ENCODE data around the gene MME.

The MME gene

GRCh38 chr3:155161640-155162292 is 81.6 kb downstream of the MME start:
- Histone ChIP-seq H2AK5ac (ENCODE audit: low read length) (no peak overlapping the region), H3K9ac (ENCODE audit: low read length) (no peak overlapping the region), H3K27ac (ENCODE audit: low read depth, low read length) (no peak overlapping the region), H3K79me2 (ENCODE audit: control insufficient read depth, insufficient read depth, low read length) (no peaks in the 10 kb centered on the region), H2BK120ac (ENCODE audit: low read depth, low read length) (no peak overlapping the region), H3K4me1 (ENCODE audit: control insufficient read depth, low read depth, low read length) (no peaks in the 10 kb centered on the region), H2BK5ac (ENCODE audit: low read length) (no peak overlapping the region), H3K18ac (ENCODE audit: low read length) (no peak overlapping the region), H4K5ac (ENCODE audit: low read length) (no peak overlapping the region), H2BK15ac (replicated peaks; ENCODE audit: low read depth) (no peak overlapping the region), H4K8ac (ENCODE audit: low read depth, low read length) (no peak overlapping the region), H3K4me2 (ENCODE audit: low read length) (no peak overlapping the region), H3K4me3 (ENCODE audit: low read length) (no peak overlapping the region), H3K36me3 (ENCODE audit: control insufficient read depth, insufficient read depth, low read length) (no peaks in the 10 kb centered on the region), H3K56ac (ENCODE audit: low read length) (no peak overlapping the region), H3K79me1 (ENCODE audit: low read length) (no peaks in the 10 kb centered on the region), H3K23ac (ENCODE audit: low read length) (no peak overlapping the region), H3K4ac (ENCODE audit: low read depth, low read length) (no peak overlapping the region), H3K27me3 (ENCODE audit: insufficient read depth, low read length, poor library complexity) (no peaks in the 10 kb centered on the region)
- DNase-seq = no peak
- WGBS (ENCODE audit: extremely low coverage, insufficient coverage, low lambda C conversion rate) = no CpG with 5 or more reads among the region's 4 CpGs

DNA sequence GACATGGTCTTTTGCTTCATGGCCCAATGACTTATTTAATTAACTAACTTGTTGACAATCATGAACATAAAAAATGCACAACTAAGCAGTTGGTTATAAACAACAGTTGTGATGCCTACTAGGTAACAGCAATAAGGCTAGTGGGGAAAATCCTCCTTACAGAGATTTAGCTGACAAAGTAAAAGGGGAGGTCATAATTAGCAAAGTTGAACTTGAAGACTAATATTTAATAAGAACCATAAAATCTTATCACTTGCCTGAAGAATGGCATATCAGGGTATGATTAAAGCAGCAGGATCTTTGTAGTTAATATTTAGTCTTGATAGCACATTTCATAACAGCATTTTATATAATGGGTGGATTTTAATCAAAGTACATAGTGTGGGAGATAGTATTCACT is 84.2 kb downstream of the MME start:
- Histone ChIP-seq H3K18ac (ENCODE audit: low read length) (no peak overlapping the region), H3K4me3 (ENCODE audit: low read length) (no peak overlapping the region), H2BK120ac (ENCODE audit: low read depth, low read length) (no peak overlapping the region), H3K79me1 (ENCODE audit: low read length) (no peaks in the 10 kb centered on the region), H4K8ac (ENCODE audit: low read depth, low read length) (no peak overlapping the region), H3K4me1 (ENCODE audit: control insufficient read depth, low read depth, low read length) (no peaks in the 10 kb centered on the region), H3K23ac (ENCODE audit: low read length) (no peak overlapping the region), H3K27me3 (ENCODE audit: insufficient read depth, low read length, poor library complexity) (no peaks in the 10 kb centered on the region), H2BK5ac (ENCODE audit: low read length) (no peak overlapping the region), H3K4ac (ENCODE audit: low read depth, low read length) (no peak overlapping the region), H4K5ac (ENCODE audit: low read length) (no peak overlapping the region), H3K4me2 (ENCODE audit: low read length) (no peak overlapping the region), H3K79me2 (ENCODE audit: control insufficient read depth, insufficient read depth, low read length) (no peaks in the 10 kb centered on the region), H3K9ac (ENCODE audit: low read length) (no peak overlapping the region), H2BK15ac (replicated peaks; ENCODE audit: low read depth) (no peak overlapping the region), H3K36me3 (ENCODE audit: control insufficient read depth, insufficient read depth, low read length) (no peaks in the 10 kb centered on the region), H2AK5ac (ENCODE audit: low read length) (no peak overlapping the region), H3K56ac (ENCODE audit: low read length) (no peak overlapping the region), H3K27ac (ENCODE audit: low read depth, low read length) (no peak overlapping the region)
- DNase-seq = no peak

- no peak for DNase-seq
- Histone ChIP-seq H3K9ac (ENCODE audit: low read length) (no peak overlapping the region), H2AK5ac (ENCODE audit: low read length) (no peak overlapping the region), H3K36me3 (ENCODE audit: control insufficient read depth, insufficient read depth, low read length) (no peaks in the 10 kb centered on the region), H4K8ac (ENCODE audit: low read depth, low read length) (no peak overlapping the region), H3K79me2 (ENCODE audit: control insufficient read depth, insufficient read depth, low read length) (no peaks in the 10 kb centered on the region), H3K18ac (ENCODE audit: low read length) (no peak overlapping the region), H3K4me3 (ENCODE audit: low read length) (no peak overlapping the region), H3K27ac (ENCODE audit: low read depth, low read length) (no peak overlapping the region), H3K27me3 (ENCODE audit: insufficient read depth, low read length, poor library complexity) (no peaks in the 10 kb centered on the region), H4K5ac (ENCODE audit: low read length) (no peak overlapping the region), H2BK5ac (ENCODE audit: low read length) (no peak overlapping the region), H3K4me1 (ENCODE audit: control insufficient read depth, low read depth, low read length) (no peaks in the 10 kb centered on the region), H3K4ac (ENCODE audit: low read depth, low read length) (no peak overlapping the region), H3K56ac (ENCODE audit: low read length) (no peak overlapping the region), H2BK15ac (replicated peaks; ENCODE audit: low read depth) (no peak overlapping the region), H3K79me1 (ENCODE audit: low read length) (no peaks in the 10 kb centered on the region), H3K23ac (ENCODE audit: low read length) (no peak overlapping the region), H2BK120ac (ENCODE audit: low read depth, low read length) (no peak overlapping the region), H3K4me2 (ENCODE audit: low read length) (no peak overlapping the region)
- no CpG with 5 or more reads among the region's 2 CpGs for WGBS (ENCODE audit: extremely low coverage, insufficient coverage, low lambda C conversion rate)
Measured at GRCh38 chr3:155166441-155166840, 86.3 kb downstream of the MME start.

GRCh38 chr3:155169197-155169596 is 89.1 kb downstream of the MME start:
- H3K27me3 ChIP-seq (ENCODE audit: insufficient read depth, low read length, poor library complexity) = no peaks in the 10 kb centered on the region
- no peak overlapping the region for H3K56ac ChIP-seq (ENCODE audit: low read length)
- no peak overlapping the region for H4K8ac ChIP-seq (ENCODE audit: low read depth, low read length)
- no peaks in the 10 kb centered on the region for H3K79me1 ChIP-seq (ENCODE audit: low read length)
- no peak overlapping the region for H2AK5ac ChIP-seq (ENCODE audit: low read length)
- H4K5ac ChIP-seq (ENCODE audit: low read length) = no peak overlapping the region
- H2BK5ac ChIP-seq (ENCODE audit: low read length) = no peak overlapping the region
- no peak overlapping the region for H2BK120ac ChIP-seq (ENCODE audit: low read depth, low read length)
- no peak overlapping the region for H3K27ac ChIP-seq (ENCODE audit: low read depth, low read length)
- no peak overlapping the region for H3K4ac ChIP-seq (ENCODE audit: low read depth, low read length)
- H3K79me2 ChIP-seq (ENCODE audit: control insufficient read depth, insufficient read depth, low read length) = no peaks in the 10 kb centered on the region
- H3K4me3 ChIP-seq (ENCODE audit: low read length) = no peak overlapping the region
- H3K18ac ChIP-seq (ENCODE audit: low read length) = no peak overlapping the region
- H2BK15ac ChIP-seq (replicated peaks; ENCODE audit: low read depth) = no peak overlapping the region
- DNase-seq = no peak
- H3K4me1 ChIP-seq (ENCODE audit: control insufficient read depth, low read depth, low read length) = no peaks in the 10 kb centered on the region
- no peaks in the 10 kb centered on the region for H3K36me3 ChIP-seq (ENCODE audit: control insufficient read depth, insufficient read depth, low read length)
- WGBS (ENCODE audit: extremely low coverage, insufficient coverage, low lambda C conversion rate) = no CpG with 5 or more reads among the region's 2 CpGs
- H3K9ac ChIP-seq (ENCODE audit: low read length) = no peak overlapping the region
- H3K4me2 ChIP-seq (ENCODE audit: low read length) = no peak overlapping the region
- no peak overlapping the region for H3K23ac ChIP-seq (ENCODE audit: low read length)

- no peak overlapping the region for H4K8ac ChIP-seq (ENCODE audit: low read depth, low read length)
- H2BK15ac ChIP-seq (replicated peaks; ENCODE audit: low read depth) = no peak overlapping the region
- no peak overlapping the region for H4K5ac ChIP-seq (ENCODE audit: low read length)
- no peak overlapping the region for H3K4me3 ChIP-seq (ENCODE audit: low read length)
- H3K4ac ChIP-seq (ENCODE audit: low read depth, low read length) = no peak overlapping the region
- H3K18ac ChIP-seq (ENCODE audit: low read length) = no peak overlapping the region
- DNase-seq = no peak
- no peaks in the 10 kb centered on the region for H3K79me1 ChIP-seq (ENCODE audit: low read length)
- no peak overlapping the region for H3K27ac ChIP-seq (ENCODE audit: low read depth, low read length)
- H3K4me1 ChIP-seq (ENCODE audit: control insufficient read depth, low read depth, low read length) = no peaks in the 10 kb centered on the region
- H3K79me2 ChIP-seq (ENCODE audit: control insufficient read depth, insufficient read depth, low read length) = no peaks in the 10 kb centered on the region
- no peak overlapping the region for H3K4me2 ChIP-seq (ENCODE audit: low read length)
- no peak overlapping the region for H3K23ac ChIP-seq (ENCODE audit: low read length)
- H3K27me3 ChIP-seq (ENCODE audit: insufficient read depth, low read length, poor library complexity) = no peaks in the 10 kb centered on the region
- no peak overlapping the region for H2BK120ac ChIP-seq (ENCODE audit: low read depth, low read length)
- WGBS (ENCODE audit: extremely low coverage, insufficient coverage, low lambda C conversion rate) = no CpG with 5 or more reads among the region's 1 CpG
- H2BK5ac ChIP-seq (ENCODE audit: low read length) = no peak overlapping the region
- no peak overlapping the region for H2AK5ac ChIP-seq (ENCODE audit: low read length)
- H3K9ac ChIP-seq (ENCODE audit: low read length) = no peak overlapping the region
- H3K36me3 ChIP-seq (ENCODE audit: control insufficient read depth, insufficient read depth, low read length) = no peaks in the 10 kb centered on the region
- H3K56ac ChIP-seq (ENCODE audit: low read length) = no peak overlapping the region
Measured at GRCh38 chr3:155173771-155174170, 93.7 kb downstream of the MME start.

- WGBS (ENCODE audit: extremely low coverage, insufficient coverage, low lambda C conversion rate) = no CpG with 5 or more reads among the region's 3 CpGs
- Histone ChIP-seq H3K56ac (ENCODE audit: low read length) (no peak overlapping the region), H2BK15ac (replicated peaks; ENCODE audit: low read depth) (no peak overlapping the region), H3K18ac (ENCODE audit: low read length) (no peak overlapping the region), H3K4me3 (ENCODE audit: low read length) (no peak overlapping the region), H3K9ac (ENCODE audit: low read length) (no peak overlapping the region), H4K8ac (ENCODE audit: low read depth, low read length) (no peak overlapping the region), H3K27me3 (ENCODE audit: insufficient read depth, low read length, poor library complexity) (no peaks in the 10 kb centered on the region), H3K79me2 (ENCODE audit: control insufficient read depth, insufficient read depth, low read length) (no peaks in the 10 kb centered on the region), H3K4ac (ENCODE audit: low read depth, low read length) (no peak overlapping the region), H4K5ac (ENCODE audit: low read length) (no peak overlapping the region), H3K27ac (ENCODE audit: low read depth, low read length) (no peak overlapping the region), H3K23ac (ENCODE audit: low read length) (no peak overlapping the region), H2AK5ac (ENCODE audit: low read length) (no peak overlapping the region), H3K36me3 (ENCODE audit: control insufficient read depth, insufficient read depth, low read length) (no peaks in the 10 kb centered on the region), H2BK5ac (ENCODE audit: low read length) (no peak overlapping the region), H2BK120ac (ENCODE audit: low read depth, low read length) (no peak overlapping the region), H3K79me1 (ENCODE audit: low read length) (no peaks in the 10 kb centered on the region), H3K4me2 (ENCODE audit: low read length) (no peak overlapping the region), H3K4me1 (ENCODE audit: control insufficient read depth, low read depth, low read length) (no peaks in the 10 kb centered on the region)
- no peak for DNase-seq
Measured at GRCh38 chr3:155178810-155179436, 98.8 kb downstream of the MME start.

Measured in mesendoderm (in vitro differentiated cells).